GM04503 (cell line): ENCODE data around the gene RARB.

Experiments
- DNase-seq: peaks from one replicate; pipeline ENCODE4 v3.0.0-alpha.2; 2012; ENCODE audit warnings: low read depth

The RARB gene

DNA sequence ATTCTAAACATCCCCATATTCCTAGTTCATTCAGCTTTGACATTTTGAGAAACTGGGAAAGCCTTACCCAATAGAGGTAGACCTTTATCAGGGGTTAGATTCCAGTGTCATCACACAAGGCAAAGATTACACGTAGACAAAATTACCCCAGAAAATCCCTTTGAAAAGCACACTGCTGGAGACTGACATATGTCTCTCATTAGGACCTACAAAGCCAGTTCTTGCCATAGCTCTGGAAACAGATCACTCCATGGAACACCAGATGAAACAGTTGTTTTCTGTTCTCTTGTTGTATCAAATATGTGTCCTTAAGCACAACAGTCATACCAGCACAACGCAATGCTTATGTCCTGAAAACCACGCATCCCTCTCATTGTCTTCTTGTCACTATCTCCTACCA is 44.7 kb downstream of the RARB start:
- no peak for DNase-seq

DNA sequence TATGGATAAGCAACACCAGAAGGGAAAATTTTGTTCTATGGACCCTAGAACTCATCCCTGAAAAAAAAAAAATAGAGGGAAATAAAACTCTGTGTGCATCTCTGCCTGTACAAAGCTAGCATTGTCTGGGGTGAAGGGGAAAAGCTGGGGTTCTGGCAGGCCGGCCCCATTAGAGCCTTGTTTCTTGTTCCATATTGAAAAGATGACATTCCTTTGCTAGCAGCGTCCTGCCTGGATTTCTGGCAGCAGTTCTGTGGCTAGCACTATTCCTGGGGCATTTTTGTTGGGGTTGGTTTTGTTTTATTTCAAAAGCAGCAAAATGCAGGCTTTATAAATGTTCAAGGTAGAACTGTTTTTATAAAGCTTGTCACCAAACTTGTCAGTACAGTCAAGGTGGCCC is 45.2 kb downstream of the RARB start:
- no peak for DNase-seq

DNA sequence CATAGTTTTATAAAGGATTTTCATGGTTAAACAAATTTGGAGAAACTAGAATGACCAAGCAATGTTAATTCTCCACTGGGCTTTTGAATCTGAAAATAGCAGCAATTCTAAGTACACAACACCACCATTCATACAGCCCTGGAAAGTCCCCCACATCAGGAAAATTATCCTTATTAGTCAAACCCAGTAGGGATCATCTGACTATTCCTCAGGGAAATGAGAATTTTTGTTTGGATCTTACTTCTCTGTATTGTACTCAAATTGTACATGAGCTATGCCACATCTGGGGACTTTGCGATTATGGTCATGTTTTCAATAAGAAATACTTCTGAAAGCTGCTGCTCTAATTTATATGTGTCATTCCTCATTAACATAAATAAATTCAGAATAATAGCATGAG is 46.0 kb downstream of the RARB start:
- DNase-seq = no peak

DNA sequence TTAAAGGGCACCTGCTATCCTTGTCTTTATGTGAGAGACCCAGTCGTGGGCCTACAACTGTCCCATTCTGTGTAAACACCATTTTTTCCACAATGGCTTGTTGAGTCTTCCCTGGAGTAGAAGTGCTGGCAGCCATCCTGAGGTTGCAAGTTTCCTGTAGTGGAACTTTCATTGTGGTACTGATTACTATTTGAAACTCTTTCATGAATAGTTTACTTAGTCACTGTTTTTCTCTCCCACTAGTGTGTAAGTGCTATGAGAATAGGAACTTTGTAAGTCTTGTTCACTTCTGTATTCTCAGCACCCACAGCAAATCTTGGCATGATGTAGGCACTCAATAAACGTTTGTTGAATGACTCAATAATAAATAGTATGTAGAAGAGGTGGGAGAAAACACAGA is 48.6 kb downstream of the RARB start:
- no peak for DNase-seq

DNA sequence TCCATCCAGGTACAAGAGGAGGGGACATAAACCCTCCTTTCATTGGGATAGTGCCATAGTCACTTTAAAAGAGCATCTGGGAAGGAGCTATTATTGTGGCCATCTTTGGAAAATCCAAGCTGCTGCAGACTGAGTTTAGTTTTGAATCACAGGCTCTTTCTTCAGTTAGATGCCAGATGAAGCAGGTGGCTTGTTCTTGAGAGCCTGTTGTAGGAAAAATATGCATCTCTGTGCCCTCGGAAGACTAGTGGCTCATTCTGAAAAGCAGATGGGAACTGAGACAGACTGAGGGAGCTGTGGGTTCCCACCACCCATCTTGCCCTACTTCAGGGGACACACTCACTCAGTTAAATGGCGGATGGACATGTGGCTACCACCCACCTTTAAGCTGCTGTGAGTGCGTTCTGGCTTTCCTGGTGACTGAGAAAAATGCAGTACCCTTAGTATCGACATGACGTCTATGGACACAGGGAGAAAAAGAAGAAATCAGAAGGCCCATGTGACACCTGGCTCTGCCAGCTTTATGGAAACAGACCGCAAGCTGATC is 50.2 kb downstream of the RARB start:
- no peak for DNase-seq

GRCh38 chr3:25478964-25479726 is 51.1 kb downstream of the RARB start:
- DNase-seq = no peak

- DNase-seq = no peak
These were observed 51.6 kb downstream of the RARB start for GRCh38 chr3:25479727-25480010.

GRCh38 chr3:25480811-25481210 is 52.7 kb downstream of the RARB start:
- DNase-seq = no peak

- DNase-seq = no peak
These were observed 53.3 kb downstream of the RARB start for GRCh38 chr3:25481386-25481785.

GRCh38 chr3:25483456-25483855 is 55.4 kb downstream of the RARB start:
- no peak for DNase-seq

DNA sequence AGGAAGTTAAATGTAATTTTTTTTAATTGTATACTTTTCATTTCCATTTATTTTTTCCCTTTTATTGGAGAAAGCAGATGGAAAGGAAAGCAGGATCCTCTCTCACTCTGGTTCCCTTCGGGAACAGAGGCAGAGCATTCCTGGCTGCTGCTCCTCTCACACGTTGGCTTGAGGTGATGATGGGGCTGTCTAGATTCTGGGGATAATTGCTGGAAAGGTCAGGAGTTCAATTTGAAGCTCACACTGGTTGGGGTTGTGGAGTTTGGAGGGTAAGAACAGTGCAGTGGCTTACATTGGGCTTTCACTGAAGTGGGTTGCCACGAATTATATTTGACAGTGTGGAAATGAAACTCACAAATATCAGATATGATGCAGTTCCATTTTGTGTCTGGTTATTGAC is 57.6 kb downstream of the RARB start:
- DNase-seq = no peak

DNA sequence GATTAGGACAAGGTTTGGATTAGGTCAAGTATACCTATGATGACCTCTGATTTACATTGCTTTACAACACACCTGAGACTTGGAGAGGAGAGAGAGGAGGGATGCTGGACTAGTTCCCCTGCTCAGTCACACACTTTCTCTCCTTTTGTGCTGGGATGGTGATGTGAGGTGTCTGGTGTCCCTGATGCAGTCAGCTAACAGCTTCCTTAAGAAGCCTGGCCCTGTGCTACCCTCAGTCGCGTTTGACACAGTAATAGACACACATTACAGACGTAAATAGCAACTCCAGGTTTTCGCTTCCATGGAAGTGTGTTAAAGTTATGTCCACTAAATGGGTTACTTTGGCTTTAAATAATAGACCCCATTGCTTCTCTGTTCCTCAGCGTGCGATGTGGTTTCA is 58.9 kb downstream of the RARB start:
- DNase-seq = no peak

GRCh38 chr3:25489858-25490593 is 62.0 kb downstream of the RARB start:
- DNase-seq = no peak

GRCh38 chr3:25493246-25493645 is 65.2 kb downstream of the RARB start:
- DNase-seq = no peak

- no peak for DNase-seq
These were observed 65.7 kb downstream of the RARB start for GRCh38 chr3:25493786-25494185.

DNA sequence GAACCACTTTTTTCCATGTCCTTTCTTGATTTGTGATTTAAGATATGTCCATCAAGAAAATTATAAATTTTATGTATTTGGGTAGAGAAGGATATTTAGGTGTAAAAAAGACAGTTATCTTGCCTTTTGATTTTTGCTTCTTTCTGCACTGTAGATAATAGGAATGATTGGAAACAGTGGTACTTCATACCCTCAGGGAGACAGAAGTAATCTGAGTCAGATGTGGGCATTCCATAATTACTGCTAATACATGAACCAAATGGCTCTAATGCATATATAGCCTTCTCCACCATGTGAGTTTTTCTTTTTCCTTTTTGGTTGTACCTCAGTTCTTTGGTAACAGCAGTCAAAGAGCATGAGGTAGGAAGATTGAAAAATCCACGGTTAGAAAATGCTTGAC is 67.2 kb downstream of the RARB start:
- no peak for DNase-seq

- DNase-seq = no peak
These were observed 67.7 kb downstream of the RARB start for GRCh38 chr3:25495726-25496253.

DNA sequence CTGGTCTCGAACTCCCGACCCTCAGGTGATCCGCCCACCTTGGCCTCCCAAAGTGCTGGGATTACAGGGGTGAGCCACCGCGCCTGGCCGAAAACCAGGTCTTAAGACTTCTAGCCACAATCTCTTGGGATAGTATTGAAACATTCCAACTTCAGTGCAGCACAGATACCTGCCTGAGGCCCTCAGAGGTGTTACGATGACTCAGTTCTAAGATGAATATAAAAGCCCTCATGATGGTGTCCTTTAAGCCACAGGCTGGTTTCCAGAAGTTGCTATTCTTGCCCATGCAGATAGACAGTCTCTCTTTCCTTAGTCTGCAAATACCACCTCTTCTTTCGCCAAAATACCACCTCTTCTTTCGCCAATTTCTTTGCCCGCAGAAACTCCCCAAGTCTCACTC is 69.0 kb downstream of the RARB start:
- DNase-seq = no peak

DNA sequence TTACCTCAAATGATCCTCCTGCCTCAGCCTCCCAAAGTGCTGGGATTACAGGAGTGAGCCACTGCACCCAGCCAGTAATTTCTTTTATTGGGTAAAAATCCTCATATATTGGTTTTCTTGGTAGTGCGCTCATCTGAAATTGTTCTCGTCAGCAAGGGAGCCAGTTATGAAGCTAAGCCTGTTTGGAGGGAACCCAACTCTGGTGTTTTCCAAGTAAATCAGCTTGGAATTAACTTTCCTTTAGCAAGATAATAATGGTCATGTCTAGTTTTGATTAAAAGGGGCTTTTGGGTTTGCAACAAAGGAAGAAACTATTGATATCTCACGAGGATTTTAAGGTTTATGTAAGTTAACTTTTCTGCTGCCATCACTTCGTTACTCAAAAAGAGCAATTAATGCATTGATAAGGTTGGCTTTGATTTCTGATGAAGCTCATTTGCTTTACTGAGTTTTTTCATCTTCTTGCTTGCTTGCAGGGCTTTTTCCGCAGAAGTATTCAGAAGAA is 72.7 kb downstream of the RARB start:
- no peak for DNase-seq

DNA sequence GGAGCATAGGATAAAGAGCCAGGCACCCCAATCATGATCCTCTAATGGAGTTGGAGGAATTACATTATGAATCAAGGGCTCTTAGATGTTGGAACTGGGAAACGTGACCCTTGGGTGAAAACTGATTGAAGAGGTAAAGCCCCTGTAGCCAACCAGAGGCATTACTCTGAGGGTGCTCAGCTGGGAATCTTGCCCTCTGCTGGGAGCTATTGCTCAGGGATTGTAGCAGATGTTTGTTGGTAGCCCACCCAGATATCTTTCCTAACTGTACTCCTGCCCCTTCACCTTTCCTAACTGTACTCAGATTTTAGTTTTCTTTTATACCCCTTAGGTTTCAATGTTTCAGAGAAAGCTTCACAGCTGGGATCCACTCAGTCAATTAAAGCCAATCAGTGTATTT is 74.2 kb downstream of the RARB start:
- no peak for DNase-seq

DNA sequence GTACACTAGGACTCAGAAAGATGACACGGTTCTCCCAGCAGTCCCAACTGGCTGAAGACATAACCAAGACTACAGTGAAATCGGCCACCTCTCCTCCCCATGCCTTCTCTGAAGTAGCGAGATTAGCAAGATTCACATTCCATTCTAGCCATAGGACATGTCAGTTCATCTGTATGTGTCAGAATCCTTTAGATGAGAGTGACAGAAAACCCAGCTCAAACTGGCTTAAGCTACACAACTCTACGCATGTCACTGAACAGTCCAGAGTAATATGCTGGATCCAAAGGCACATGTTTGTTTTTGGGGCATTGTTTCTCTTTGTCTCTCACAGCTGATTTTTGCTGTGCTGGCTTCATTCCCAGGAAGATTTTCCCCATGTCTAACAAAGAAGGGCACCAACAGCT is 75.8 kb downstream of the RARB start:
- no peak for DNase-seq

GRCh38 chr3:25505581-25505980 is 77.5 kb downstream of the RARB start:
- no peak for DNase-seq

- DNase-seq = no peak
These were observed 79.7 kb downstream of the RARB start for GRCh38 chr3:25507811-25508210.
